Tibial nerve (tissue), 4 donors: ENCODE results near the gene CACNB3.

Experiments used
- CTCF ChIP-seq, 5 experiments: fragments of 200-600 bp in 3 of 5; fragments of 450-650 bp in 2 of 5; sonication (generic) in 3 of 5; IDR thresholded peaks; one replicate each; pipeline ENCODE4 v1.5.1; 2016 to 2019; ENCODE audit warnings: antibody characterized with exemption in 5 of 5, mild to moderate bottlenecking in 3 of 5, moderate library complexity in 2 of 5
- EP300 ChIP-seq, 2 donors: sonication (generic); formaldehyde crosslinking; IDR thresholded peaks; one replicate each; pipeline ENCODE4 v1.6.1; 2017; ENCODE audit warnings: antibody characterized with exemption in 2 of 2, mild to moderate bottlenecking in 1 of 2
- POLR2A ChIP-seq, 2 donors: fragments of 450-650 bp; IDR thresholded peaks; one replicate each; pipeline ENCODE4 v1.6.1; 2017; ENCODE audit warnings: antibody characterized with exemption in 2 of 2, mild to moderate bottlenecking in 2 of 2, moderate library complexity in 2 of 2

DNA sequence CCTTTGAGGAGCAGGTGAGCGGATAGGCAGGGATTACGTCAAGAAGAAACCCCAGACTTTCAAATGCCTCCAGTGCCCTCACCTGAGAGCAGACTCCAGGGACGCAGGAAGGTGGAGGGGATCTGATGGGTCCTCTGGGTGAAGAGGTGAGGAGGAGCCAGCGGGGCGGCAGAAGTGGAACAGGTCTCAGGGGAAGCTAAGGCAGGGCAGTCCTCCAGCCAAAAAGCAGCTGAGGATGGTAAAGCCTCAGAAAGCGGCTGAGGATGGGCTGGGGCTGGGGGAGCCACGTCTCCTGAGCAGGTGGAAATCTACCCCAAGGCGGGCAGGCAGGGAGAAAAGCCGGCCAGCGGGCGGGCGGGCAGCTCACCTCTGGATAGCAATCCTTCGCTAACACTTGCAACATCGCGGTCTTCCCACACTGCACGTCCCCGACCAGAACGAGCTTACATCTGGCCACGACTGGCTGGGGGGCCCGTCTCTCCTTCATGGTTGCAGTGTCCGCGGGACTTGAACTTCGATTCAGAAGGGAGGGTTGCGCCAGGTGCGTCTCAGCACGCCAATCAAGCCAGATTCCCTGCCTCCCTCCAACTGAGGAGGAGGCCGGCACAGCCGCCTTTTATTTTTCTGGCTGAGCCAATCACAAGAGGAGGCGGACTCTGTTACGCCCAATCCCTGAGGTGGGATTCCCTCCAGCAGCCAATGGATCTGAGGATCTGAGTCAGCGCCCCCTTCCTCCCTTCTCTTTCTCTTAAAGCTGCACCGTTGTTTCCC is 47.2 kb downstream of the CACNB3 start, which contains the start of gene RND1:
- TF ChIP-seq CTCF (IDR thresholded peaks at IDR 0.05) (peak in 1 of 5 experiments; percentile 37), POLR2A (IDR thresholded peaks at IDR 0.05) (peak; percentile 73 to 97), EP300 (IDR thresholded peaks at IDR 0.05) (peak; percentile 49 to 99)
